GM19193 (cell line): ENCODE measurements around the gene CYP27A1.

Experiments
- POLR2A ChIP-seq: IDR thresholded peaks from 4 replicates; pipeline ENCODE4 v1.6.1; 2011; ENCODE audit not compliant: insufficient read depth, insufficient read length; ENCODE audit errors: extremely low read depth

The CYP27A1 gene

DNA sequence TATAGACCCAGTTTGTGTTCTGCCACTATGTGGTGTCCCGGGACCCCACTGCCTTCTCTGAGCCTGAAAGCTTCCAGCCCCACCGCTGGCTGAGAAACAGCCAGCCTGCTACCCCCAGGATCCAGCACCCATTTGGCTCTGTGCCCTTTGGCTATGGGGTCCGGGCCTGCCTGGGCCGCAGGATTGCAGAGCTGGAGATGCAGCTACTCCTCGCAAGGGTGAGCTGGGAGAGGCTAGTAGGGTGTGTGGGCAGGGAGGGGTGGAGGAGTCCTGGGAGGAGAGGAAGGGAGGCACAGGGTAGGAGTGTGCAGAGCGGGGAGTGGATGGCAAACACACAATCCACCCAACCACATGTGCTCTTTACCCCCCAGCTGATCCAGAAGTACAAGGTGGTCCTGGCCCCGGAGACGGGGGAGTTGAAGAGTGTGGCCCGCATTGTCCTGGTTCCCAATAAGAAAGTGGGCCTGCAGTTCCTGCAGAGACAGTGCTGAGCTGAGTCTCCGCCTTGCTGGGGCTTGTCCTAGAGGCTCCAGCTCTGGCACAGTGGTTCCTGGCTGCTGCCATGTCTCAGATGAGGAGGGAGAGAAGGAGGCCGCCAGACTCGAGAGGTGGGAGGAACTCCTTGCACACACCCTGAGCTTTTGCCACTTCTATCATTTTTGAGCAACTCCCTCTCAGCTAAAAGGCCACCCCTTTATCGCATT is 32.7 kb downstream of the CYP27A1 start:
- no peak for TF ChIP-seq POLR2A

GRCh38 chr2:218815244-218815637 is 33.3 kb downstream of the CYP27A1 start:
- no peak for TF ChIP-seq POLR2A

GRCh38 chr2:218815649-218816048 is 33.7 kb downstream of the CYP27A1 start:
- no peak for TF ChIP-seq POLR2A

DNA sequence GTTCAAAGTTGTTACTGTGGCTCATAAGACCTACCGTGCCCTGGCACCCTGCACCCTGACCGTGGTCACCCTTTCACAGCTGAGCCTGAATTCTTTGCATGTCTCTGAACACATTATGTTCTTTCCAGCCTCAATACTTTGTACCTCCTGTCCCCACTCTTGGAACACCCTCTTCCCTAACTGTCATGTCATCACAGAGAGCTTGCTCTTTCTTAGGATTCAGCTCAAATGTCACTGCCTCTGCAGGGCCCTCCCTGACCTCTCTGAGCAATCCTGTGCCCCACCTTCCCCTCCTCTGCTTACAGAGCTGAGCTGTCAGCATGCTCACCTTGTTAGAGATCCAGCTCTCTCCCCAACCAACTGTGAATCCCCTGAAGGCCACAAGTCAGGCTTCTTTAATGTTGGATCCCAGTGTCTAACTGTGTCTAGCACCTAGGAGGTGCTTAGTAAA is 34.6 kb downstream of the CYP27A1 start:
- TF ChIP-seq POLR2A = no peak

GRCh38 chr2:218819093-218819492 is 37.1 kb downstream of the CYP27A1 start:
- TF ChIP-seq POLR2A = no peak

DNA sequence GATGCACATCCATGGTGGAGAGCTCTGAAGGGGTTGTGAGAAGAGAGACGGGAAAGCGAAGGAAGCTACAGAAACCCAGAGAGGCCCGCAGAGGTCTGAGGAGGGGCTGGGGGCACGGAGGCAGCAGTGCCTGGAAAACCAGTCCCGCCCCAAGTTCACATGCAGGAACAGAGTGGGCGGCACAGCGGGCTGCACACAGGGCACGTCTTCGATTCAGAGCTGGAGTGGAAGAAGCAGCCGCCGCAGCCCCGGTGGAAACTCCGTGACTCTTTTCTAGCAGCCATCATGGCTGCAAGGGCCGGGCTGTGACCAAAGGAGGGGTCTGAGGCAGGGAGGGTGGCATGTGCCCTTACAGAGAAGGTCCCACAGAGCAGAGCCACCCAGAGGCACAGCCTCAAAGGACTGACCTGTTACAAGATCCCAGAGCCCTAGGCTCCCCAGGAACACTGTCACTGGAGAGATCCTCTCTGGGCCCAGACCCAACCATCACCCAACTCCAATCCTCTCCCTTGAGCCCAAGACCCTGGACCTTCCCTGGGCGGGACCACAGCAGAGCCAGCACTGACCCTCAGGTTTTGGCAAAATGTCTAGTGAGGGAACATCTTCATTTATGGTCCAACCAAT is 38.9 kb downstream of the CYP27A1 start:
- TF ChIP-seq POLR2A = no peak

DNA sequence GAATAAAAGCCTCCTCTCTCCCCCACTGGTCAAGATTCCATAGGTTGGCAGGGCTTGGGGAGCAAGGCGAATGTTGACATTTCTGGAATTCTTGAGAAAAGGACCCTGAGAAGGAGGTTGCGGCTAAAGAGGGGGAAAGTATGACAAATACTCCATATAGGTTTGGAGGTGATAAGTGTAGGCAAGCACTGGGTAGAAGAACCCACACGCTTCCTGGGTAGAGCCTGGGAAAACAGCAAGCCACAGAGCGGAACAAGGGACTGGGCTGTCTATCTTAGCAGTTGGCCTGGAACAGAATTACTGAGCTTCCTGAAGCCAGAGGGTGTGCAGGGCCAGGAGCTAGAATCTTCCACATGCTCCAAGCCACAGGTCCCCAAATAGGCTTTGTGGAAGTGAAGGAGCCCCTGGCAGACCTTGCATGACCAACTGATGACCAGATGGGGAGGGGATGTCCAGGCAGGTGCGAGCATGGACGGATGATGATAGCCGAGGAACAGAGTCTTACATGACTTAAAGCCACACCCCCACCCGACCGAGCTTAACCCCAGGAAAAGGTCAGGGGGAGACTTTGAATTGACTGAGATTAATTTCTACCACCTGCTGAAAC is 39.8 kb downstream of the CYP27A1 start:
- TF ChIP-seq POLR2A = no peak

GRCh38 chr2:218822622-218823021 is 40.7 kb downstream of the CYP27A1 start:
- TF ChIP-seq POLR2A = no peak

DNA sequence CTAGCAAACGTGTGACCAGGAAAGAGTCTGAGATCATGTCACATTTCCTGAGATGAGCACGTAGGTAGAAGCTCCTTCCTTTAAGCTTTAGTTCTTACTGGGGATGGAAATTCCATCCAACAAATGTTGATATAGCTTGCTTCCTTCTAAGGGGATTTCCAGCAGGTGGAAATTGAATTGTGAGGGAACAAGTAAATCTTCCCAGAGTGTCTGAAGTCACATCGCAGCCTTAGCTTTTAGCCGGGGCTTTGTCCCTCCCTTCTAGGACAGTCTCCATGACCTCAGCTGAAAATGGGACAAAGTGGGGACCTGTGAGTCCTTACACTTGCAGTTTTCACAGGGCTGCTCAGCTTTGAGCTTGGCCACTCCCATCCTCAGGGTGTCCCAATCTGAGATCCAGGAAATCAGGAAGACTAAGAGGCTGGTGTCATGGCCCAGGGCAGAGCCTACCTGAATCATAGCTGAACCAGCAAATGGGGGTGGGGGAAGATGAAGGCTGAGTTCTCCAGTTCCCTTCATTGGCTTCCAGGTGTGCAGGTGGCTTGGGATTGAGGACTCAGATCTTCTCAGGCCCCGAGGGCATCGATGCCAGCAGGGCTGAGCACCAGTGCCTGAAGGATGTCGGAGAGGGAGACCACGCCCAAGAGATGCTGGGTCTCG is 41.4 kb downstream of the CYP27A1 start:
- TF ChIP-seq POLR2A = no peak

DNA sequence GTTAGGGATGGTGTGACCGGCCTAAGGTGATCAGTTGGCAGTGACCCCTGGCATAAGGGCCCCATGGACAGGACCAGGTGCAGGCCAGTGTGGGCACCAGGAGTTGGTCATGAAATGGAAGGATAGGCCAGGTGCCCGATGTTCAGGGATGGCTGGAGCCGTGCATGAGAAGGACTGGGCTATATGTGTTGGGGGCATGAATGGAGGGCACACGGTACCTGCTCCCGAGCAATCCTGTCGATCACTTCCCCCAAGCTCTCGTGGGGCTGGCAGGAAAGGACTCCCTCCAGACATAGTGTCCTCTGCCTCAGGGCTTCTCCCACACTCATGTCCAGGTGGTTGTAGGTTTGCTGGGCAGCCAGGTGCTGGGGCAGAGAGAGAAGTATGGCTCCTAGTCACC is 42.1 kb downstream of the CYP27A1 start:
- TF ChIP-seq POLR2A = no peak

DNA sequence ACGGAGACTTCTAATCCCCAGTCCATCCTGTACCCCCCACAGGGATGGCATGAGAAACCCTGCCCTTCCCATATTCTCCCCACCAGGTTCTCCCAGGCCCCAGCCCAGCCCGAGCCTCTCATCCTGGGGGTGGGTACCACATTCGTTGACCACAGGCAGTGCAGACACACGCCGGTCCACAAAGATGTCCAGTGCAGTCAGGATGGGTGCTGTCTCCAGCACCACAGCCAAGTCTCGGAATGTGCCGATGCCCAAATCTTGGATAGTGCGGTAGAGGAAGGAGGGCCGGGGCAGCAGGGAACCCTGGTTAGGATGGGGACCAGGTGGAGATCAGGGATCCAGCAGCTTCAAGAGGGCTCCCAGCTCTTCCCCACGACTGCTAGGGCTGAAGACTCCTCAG is 44.8 kb downstream of the CYP27A1 start:
- TF ChIP-seq POLR2A = no peak

- TF ChIP-seq POLR2A = no peak
Observed at GRCh38 chr2:218827701-218828476, 45.9 kb downstream of the CYP27A1 start.

DNA sequence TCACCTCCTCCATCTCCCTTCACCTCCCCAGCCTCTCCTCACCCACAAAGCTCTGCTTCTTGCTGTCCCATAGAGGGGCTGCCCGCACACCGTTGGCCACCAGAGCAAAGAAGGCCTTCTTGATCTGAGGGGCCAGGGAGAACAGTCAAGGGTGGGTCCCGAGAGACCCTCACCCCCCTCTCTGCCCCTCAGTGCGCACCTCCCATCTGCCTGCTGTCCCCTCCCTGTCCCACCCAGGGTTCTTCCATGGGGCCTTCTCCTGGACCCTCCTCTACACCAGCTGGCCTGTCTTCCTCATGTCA is 46.5 kb downstream of the CYP27A1 start:
- TF ChIP-seq POLR2A = no peak

DNA sequence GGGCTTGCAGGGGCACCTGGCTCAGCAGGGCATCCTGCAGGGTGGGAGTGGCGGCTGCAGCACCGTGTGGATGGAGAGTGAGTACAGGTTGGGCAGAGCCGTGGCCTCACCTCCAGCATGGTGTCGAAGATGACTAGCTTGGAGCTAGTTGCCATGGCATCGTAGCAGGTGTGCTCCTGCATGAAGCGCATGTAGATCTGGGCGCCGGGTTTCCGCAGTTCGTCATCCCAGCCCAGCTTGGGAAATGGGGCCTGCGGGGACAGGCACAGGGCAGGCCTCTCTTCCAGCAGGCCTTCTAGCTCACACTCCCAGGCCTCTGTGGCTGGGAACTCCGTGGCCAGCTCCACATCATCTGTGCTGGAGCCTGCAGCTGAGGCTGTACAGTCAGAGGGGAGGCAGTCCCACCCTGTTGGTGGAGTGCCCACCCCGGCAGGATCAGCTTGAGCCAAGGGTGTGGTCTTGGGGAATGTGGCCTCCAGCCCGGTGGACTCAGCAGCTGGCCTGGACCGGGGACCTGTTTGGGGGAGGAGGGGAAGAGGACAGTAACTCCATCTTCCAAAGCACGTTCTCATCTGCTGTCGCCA is 48.0 kb downstream of the CYP27A1 start:
- TF ChIP-seq POLR2A = no peak
